Activated CD4-positive, CD25-positive, alpha-beta regulatory T cell treated with anti-CD3 and anti-CD28 coated beads, Interleukin-2, amount 50 U/mL, for 16 hours (primary cell): ENCODE data around the gene FOXC2.

Experiments
- DNase-seq: peaks from one replicate; pipeline ENCODE4 v3.0.0-alpha.2; 2020; ENCODE audit warnings: low read depth, low spot score

The FOXC2 gene

GRCh38 chr16:86556576-86556975 is 10.1 kb upstream of the FOXC2 start:
- DNase-seq: no peak

- DNase-seq: no peak
Measured at GRCh38 chr16:86557587-86557986, 9.0 kb upstream of the FOXC2 start.

GRCh38 chr16:86558355-86559193 is 8.1 kb upstream of the FOXC2 start:
- DNase-seq: no peak

GRCh38 chr16:86559802-86560305 is 6.8 kb upstream of the FOXC2 start:
- no peak for DNase-seq

GRCh38 chr16:86562356-86562755 is 4.3 kb upstream of the FOXC2 start:
- DNase-seq: no peak

GRCh38 chr16:86563469-86564345 is 2.9 kb upstream of the FOXC2 start:
- peak; percentile 76 for DNase-seq

GRCh38 chr16:86565181-86565631 is 1.4 kb upstream of the FOXC2 start:
- DNase-seq: no peak

GRCh38 chr16:86565644-86566511 is 751 bp upstream of the FOXC2 start:
- DNase-seq: no peak

- no peak for DNase-seq
Measured at GRCh38 chr16:86566966-86567700, 504 bp downstream of the FOXC2 start.

- DNase-seq: no peak
Measured at GRCh38 chr16:86567701-86568581, 1.3 kb downstream of the FOXC2 start.

- DNase-seq: no peak
Measured at GRCh38 chr16:86568677-86569623, 2.3 kb downstream of the FOXC2 start.

- no peak for DNase-seq
Measured at GRCh38 chr16:86569701-86570447, 3.2 kb downstream of the FOXC2 start.

GRCh38 chr16:86570558-86571529 is 4.2 kb downstream of the FOXC2 start:
- no peak for DNase-seq

- DNase-seq: no peak
Measured at GRCh38 chr16:86571530-86571915, 4.9 kb downstream of the FOXC2 start.

- DNase-seq: no peak
Measured at GRCh38 chr16:86572041-86572521, 5.5 kb downstream of the FOXC2 start.

GRCh38 chr16:86572606-86573005 is 6.0 kb downstream of the FOXC2 start:
- DNase-seq: no peak
